ENCODE results near the gene SHROOM1.

SHROOM1 gene

GRCh38 chr5:132822650-132823480 is 7.6 kb downstream of the SHROOM1 start:
- Mint-ChIP-seq H3K27me3 (peaks cover 30% of the 10 kb centered on the region), H3K27ac (no peak overlapping the region), H3K4me3 (no peak overlapping the region), H3K36me3 (no peaks in the 10 kb centered on the region), H3K4me1 (peaks cover 16% of the 10 kb centered on the region), H3K9me3 (no peaks in the 10 kb centered on the region)

DNA sequence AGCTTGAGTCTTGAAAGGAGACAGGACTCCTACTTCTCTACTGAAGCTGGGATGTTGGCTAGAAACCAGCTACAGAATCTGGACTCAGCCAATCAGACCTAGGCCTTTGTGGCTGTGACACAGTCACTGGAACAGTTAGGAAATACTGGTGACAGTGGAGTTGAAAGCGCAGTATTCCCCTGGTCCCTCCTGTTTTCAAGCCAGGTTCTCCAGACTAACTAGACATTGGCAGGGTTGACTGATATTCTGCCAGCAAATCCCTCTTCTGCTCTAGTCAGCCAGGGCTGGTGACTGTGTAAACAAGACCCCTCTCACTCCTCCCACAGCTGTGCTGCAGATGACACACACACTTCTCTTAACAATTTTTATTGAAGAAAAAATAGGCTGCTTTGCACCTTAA is 8.7 kb downstream of the SHROOM1 start:
- Mint-ChIP-seq H3K27me3 (peaks cover 19% of the 10 kb centered on the region), H3K9me3 (no peaks in the 10 kb centered on the region)

DNA sequence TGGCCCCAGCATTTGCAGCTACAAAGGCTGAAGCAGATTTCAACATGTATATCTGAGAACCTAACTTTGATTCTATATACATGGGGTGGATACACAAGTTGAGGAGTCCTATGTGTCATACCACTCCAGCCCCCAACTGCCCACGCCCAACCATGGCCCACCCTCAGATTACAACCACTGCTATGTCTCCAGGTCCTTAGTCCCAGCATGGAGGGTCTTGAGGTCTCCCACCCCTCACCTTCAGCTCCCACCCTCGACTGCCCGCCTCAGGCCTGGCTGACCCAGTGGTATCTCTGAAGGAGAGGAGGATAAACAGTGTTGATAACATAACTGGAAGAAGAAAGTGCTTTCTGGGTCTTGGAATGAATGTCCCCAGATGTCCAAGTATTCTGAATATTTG is 9.1 kb downstream of the SHROOM1 start:
- Mint-ChIP-seq H3K4me3 (no peak overlapping the region), H3K9me3 (no peaks in the 10 kb centered on the region), H3K36me3 (no peaks in the 10 kb centered on the region), H3K4me1 (peaks cover 16% of the 10 kb centered on the region), H3K27ac (no peak overlapping the region), H3K27me3 (peaks cover 16% of the 10 kb centered on the region)

More for the DNA sequence above, 8.7 kb downstream of the SHROOM1 start:
- no peak overlapping the region for H3K27ac Mint-ChIP-seq
- H3K4me1 Mint-ChIP-seq: peaks cover 16% of the 10 kb centered on the region
- H3K4me3 Mint-ChIP-seq: no peak overlapping the region
- no peaks in the 10 kb centered on the region for H3K36me3 Mint-ChIP-seq

- peak overlapping the region; percentile 70 for H3K4me3 Mint-ChIP-seq
- no peaks in the 10 kb centered on the region for H3K9me3 Mint-ChIP-seq
- H3K4me1 Mint-ChIP-seq: peaks cover 16% of the 10 kb centered on the region
- no peak overlapping the region for H3K27ac Mint-ChIP-seq
- peaks cover 15% of the 10 kb centered on the region for H3K27me3 Mint-ChIP-seq
- no peaks in the 10 kb centered on the region for H3K36me3 Mint-ChIP-seq
These were observed 10.2 kb downstream of the SHROOM1 start for GRCh38 chr5:132820162-132820754.

GRCh38 chr5:132819468-132819867 is 11.0 kb downstream of the SHROOM1 start:
- peaks cover 2% of the 10 kb centered on the region for H3K36me3 Mint-ChIP-seq
- H3K4me1 Mint-ChIP-seq: peaks cover 16% of the 10 kb centered on the region
- no peaks in the 10 kb centered on the region for H3K9me3 Mint-ChIP-seq
- H3K27ac Mint-ChIP-seq: no peak overlapping the region
- H3K27me3 Mint-ChIP-seq: peaks cover 13% of the 10 kb centered on the region
- peak overlapping the region; percentile 77 for H3K4me3 Mint-ChIP-seq

GRCh38 chr5:132817011-132817410 is 13.4 kb downstream of the SHROOM1 start:
- H3K27ac Mint-ChIP-seq: no peak overlapping the region
- H3K4me3 Mint-ChIP-seq: no peak overlapping the region
- H3K36me3 Mint-ChIP-seq: peaks cover 2% of the 10 kb centered on the region
- peaks cover 26% of the 10 kb centered on the region for H3K4me1 Mint-ChIP-seq
- no peaks in the 10 kb centered on the region for H3K9me3 Mint-ChIP-seq
- peaks cover 15% of the 10 kb centered on the region for H3K27me3 Mint-ChIP-seq

- no peak overlapping the region for H3K27ac Mint-ChIP-seq
- H3K36me3 Mint-ChIP-seq: peaks cover 2% of the 10 kb centered on the region
- no peak overlapping the region for H3K4me3 Mint-ChIP-seq
- H3K27me3 Mint-ChIP-seq: peaks cover 16% of the 10 kb centered on the region
- H3K4me1 Mint-ChIP-seq: peaks cover 26% of the 10 kb centered on the region
- no peaks in the 10 kb centered on the region for H3K9me3 Mint-ChIP-seq
These were observed 13.9 kb downstream of the SHROOM1 start for GRCh38 chr5:132816554-132816953.

GRCh38 chr5:132816083-132816482 is 14.4 kb downstream of the SHROOM1 start:
- Mint-ChIP-seq H3K27me3 (peaks cover 21% of the 10 kb centered on the region), H3K36me3 (peaks cover 2% of the 10 kb centered on the region), H3K9me3 (no peaks in the 10 kb centered on the region), H3K4me1 (peaks cover 26% of the 10 kb centered on the region), H3K4me3 (peak overlapping the region; percentile 19), H3K27ac (no peak overlapping the region)

- Mint-ChIP-seq H3K27me3 (peaks cover 27% of the 10 kb centered on the region), H3K9me3 (no peaks in the 10 kb centered on the region), H3K27ac (no peak overlapping the region), H3K36me3 (peaks cover 2% of the 10 kb centered on the region), H3K4me3 (no peak overlapping the region), H3K4me1 (peaks cover 23% of the 10 kb centered on the region)
These were observed 15.0 kb downstream of the SHROOM1 start for GRCh38 chr5:132815454-132815853.

GRCh38 chr5:132814503-132815294 is 15.7 kb downstream of the SHROOM1 start:
- Mint-ChIP-seq H3K36me3 (peaks cover 2% of the 10 kb centered on the region), H3K9me3 (no peaks in the 10 kb centered on the region), H3K4me3 (peak overlapping the region; percentile 42), H3K27ac (no peak overlapping the region), H3K27me3 (peaks cover 28% of the 10 kb centered on the region), H3K4me1 (peaks cover 16% of the 10 kb centered on the region)

DNA sequence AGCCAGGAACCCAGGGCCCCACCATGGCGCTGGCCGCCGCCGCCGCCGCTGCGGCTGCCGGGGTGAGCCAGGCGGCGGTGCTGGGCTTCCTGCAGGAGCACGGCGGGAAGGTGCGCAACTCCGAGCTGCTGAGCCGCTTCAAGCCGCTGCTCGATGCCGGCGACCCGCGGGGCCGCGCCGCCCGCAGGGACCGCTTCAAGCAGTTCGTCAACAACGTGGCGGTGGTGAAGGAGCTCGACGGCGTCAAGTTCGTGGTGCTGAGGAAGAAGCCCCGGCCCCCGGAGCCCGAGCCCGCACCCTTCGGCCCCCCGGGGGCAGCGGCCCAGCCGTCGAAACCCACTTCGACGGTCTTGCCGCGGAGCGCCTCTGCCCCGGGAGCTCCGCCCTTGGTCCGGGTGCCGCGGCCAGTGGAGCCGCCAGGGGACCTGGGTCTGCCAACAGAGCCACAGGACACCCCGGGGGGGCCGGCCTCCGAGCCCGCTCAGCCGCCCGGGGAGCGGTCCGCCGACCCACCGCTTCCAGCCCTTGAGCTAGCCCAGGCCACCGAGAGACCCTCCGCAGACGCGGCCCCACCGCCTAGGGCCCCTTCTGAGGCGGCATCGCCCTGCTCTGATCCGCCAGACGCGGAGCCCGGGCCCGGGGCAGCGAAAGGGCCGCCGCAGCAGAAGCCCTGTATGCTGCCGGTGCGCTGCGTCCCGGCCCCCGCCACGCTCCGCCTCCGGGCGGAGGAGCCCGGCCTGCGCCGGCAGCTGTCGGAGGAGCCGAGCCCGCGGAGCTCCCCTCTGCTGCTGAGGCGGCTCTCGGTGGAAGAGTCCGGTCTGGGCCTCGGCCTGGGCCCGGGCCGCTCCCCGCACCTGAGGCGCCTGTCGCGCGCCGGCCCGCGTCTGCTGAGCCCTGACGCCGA is 16.6 kb downstream of the SHROOM1 start:
- no peak overlapping the region for H3K4me3 Mint-ChIP-seq
- H3K36me3 Mint-ChIP-seq: peaks cover 2% of the 10 kb centered on the region
- H3K4me1 Mint-ChIP-seq: peaks cover 10% of the 10 kb centered on the region
- peaks cover 31% of the 10 kb centered on the region for H3K27me3 Mint-ChIP-seq
- no peak overlapping the region for H3K27ac Mint-ChIP-seq
- H3K9me3 Mint-ChIP-seq: no peaks in the 10 kb centered on the region

DNA sequence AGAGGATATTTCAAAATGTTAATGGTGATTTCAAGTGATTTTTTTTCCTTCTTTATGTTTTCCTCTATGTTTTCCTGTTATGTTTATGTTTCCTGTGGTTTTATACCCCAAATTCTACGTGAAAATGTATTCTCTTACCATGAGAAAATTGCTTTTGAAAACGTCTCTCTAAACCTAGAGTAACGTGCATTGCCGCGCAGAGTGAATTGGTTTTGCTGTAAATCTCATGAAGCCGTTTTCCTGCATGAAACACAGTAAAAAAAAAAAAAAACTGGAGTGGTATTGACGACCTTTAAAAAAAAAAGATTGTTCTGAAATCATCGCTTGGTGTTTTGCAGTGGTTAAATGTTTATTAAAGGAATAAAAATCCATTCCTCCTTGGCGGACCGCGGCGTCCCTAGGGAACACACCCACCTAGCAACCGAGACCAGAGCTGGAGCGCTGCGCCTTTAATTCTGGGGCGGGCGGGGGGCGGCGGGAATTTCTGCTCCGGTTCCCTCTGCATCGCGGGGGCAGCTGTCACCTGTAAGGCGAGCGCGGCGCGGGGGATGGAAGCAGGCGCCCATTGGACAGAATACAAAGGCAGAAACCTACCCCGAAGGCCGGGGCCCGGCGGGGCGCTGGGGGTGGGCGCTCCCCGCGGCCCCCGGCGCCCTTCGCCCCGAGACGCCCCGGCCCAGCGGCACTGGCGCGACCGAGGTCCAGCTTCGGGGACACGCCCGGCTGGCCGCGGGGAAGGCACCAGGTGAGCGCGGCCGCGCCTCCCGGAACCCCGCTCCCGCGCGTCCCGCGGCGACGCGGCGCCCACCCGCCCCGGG is 17.5 kb downstream of the SHROOM1 start, which contains the start of gene SOWAHA:
SOWAHA (plus strand) TSS at position 522 of the 818 bp plus-strand sequence. CDS start 320 bp downstream, outside the sequence.
- Mint-ChIP-seq H3K4me3 (peak within 1 kb of the TSS; percentile 83), H3K4me1 (peaks cover 10% of the 10 kb centered on the region), H3K9me3 (no peaks in the 10 kb centered on the region), H3K27me3 (peaks cover 33% of the 10 kb centered on the region), H3K27ac (peak within 1 kb of the TSS; percentile 55), H3K36me3 (peaks cover 2% of the 10 kb centered on the region)

DNA sequence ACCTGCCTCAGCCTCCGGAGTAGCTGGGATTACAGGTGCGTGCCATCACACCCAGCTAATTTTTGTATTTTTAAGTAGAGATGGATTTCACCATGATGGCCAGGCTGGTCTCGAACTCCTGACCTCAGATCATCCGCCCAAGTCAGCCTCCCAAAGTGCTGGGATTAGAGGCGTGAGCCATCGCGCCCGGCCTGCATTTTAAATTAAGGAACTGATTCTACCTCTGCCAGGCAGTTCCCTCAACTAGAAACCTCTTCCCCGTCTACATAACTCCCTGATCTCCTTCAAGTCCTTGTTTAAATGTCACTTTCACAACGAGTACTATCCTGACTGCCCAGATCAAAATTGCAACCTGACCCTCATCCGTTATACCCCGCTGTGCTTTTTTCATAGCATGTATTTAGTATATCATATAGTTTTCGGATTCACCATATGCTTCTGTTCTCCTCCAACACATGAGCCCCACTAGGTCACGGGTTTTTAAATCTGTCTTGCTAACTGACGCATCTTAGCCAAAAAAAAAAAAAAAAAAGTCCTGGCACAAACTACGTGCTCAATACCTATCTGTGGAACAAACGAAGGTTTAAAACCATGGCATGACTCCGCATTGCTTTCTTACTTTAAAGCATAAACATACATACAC is 18.2 kb downstream of the SHROOM1 start:
- peak overlapping the region; percentile 83 for H3K4me3 Mint-ChIP-seq
- H3K4me1 Mint-ChIP-seq: peaks cover 10% of the 10 kb centered on the region
- H3K27me3 Mint-ChIP-seq: peaks cover 37% of the 10 kb centered on the region
- peaks cover 2% of the 10 kb centered on the region for H3K36me3 Mint-ChIP-seq
- H3K27ac Mint-ChIP-seq: no peak overlapping the region
- H3K9me3 Mint-ChIP-seq: no peaks in the 10 kb centered on the region

- H3K36me3 Mint-ChIP-seq: peaks cover 2% of the 10 kb centered on the region
- H3K4me3 Mint-ChIP-seq: no peak overlapping the region
- H3K27ac Mint-ChIP-seq: no peak overlapping the region
- H3K4me1 Mint-ChIP-seq: peaks cover 10% of the 10 kb centered on the region
- peaks cover 43% of the 10 kb centered on the region for H3K27me3 Mint-ChIP-seq
- H3K9me3 Mint-ChIP-seq: no peaks in the 10 kb centered on the region
These were observed 19.8 kb downstream of the SHROOM1 start for GRCh38 chr5:132810605-132811004.
